Kidney epithelial cell (primary cell): Measurements from ENCODE around the gene TEX48. TPM values are rescaled to one million over a fixed set of nuclear protein-coding genes. Genes with fewer than 3 reads are reported as not detected.

Experiments
- DNase-seq: peaks from one replicate; pipeline ENCODE4 v3.0.0-alpha.2; 2010; ENCODE audit warnings: low read depth
- H3K27me3 ChIP-seq: 2 replicates; pipeline ENCODE4 v1.6.0; 2011; ENCODE audit warnings: low read length; ENCODE audit not compliant: control insufficient read depth, insufficient read depth
- H3K36me3 ChIP-seq: 2 replicates; pipeline ENCODE4 v1.5.1; 2011; ENCODE audit warnings: low read length; ENCODE audit not compliant: control insufficient read depth, insufficient read depth
- H3K4me3 ChIP-seq: 2 replicates; pipeline ENCODE4 v1.5.1; 2011; ENCODE audit warnings: low read depth, mild to moderate bottlenecking, control low read depth, low read length
- CTCF ChIP-seq: IDR thresholded peaks from 2 replicates; pipeline ENCODE4 v1.5.1; 2011; ENCODE audit warnings: mild to moderate bottlenecking, moderate library complexity, low read length, control low read depth, inconsistent platforms; ENCODE audit not compliant: insufficient read depth, poor library complexity, severe bottlenecking
- total RNA-seq: library from RNA; depleted of rRNA; stranded (reverse); fragments of >200 nt; gene quantifications from 2 replicates; pipeline ENCODE4 v1.2.3, GENCODE V29; 2015

TEX48 gene
- total RNA-seq, 1 donor from 2014 or later, result not detected

- no peaks in the 10 kb centered on the region for H3K27me3 ChIP-seq
- no peak for TF ChIP-seq CTCF
- no peak overlapping the region for H3K4me3 ChIP-seq
- no peaks in the 10 kb centered on the region for H3K36me3 ChIP-seq
- no peak for DNase-seq
Measured at GRCh38 chr9:114722937-114723620, 41.1 kb upstream of the TEX48 start.

- DNase-seq, result no peak
- Histone ChIP-seq H3K27me3 (no peaks in the 10 kb centered on the region), H3K4me3 (no peak overlapping the region), H3K36me3 (no peaks in the 10 kb centered on the region)
- TF ChIP-seq CTCF, result no peak
Measured at GRCh38 chr9:114722081-114722621, 40.2 kb upstream of the TEX48 start.

GRCh38 chr9:114721491-114722079 is 39.6 kb upstream of the TEX48 start:
- Histone ChIP-seq H3K36me3 (no peaks in the 10 kb centered on the region), H3K4me3 (no peak overlapping the region), H3K27me3 (no peaks in the 10 kb centered on the region)
- TF ChIP-seq CTCF, result no peak
- no peak for DNase-seq

GRCh38 chr9:114720086-114720676 is 38.2 kb upstream of the TEX48 start:
- Histone ChIP-seq H3K36me3 (no peaks in the 10 kb centered on the region), H3K27me3 (no peaks in the 10 kb centered on the region), H3K4me3 (no peak overlapping the region)
- TF ChIP-seq CTCF, result no peak
- no peak for DNase-seq

GRCh38 chr9:114719290-114719689 is 37.3 kb upstream of the TEX48 start:
- Histone ChIP-seq H3K4me3 (no peak overlapping the region), H3K27me3 (no peaks in the 10 kb centered on the region), H3K36me3 (no peaks in the 10 kb centered on the region)
- DNase-seq, result no peak
- no peak for TF ChIP-seq CTCF
